GM18499 (cell line): ENCODE results near the gene CD48.
"Not testable (repeated sequence)": the region's sequence is repeated elsewhere in the genome, so short reads cannot be mapped to it uniquely, and the experiment has no call there.

Experiments
- ATAC-seq: cut with Tn5 transposase; IDR thresholded peaks from one replicate; pipeline ENCODE4 v1.9.1; 2021; ENCODE audit warnings: moderate number of reproducible peaks; ENCODE audit not compliant: insufficient read depth, unreplicated experiment

CD48 gene

DNA sequence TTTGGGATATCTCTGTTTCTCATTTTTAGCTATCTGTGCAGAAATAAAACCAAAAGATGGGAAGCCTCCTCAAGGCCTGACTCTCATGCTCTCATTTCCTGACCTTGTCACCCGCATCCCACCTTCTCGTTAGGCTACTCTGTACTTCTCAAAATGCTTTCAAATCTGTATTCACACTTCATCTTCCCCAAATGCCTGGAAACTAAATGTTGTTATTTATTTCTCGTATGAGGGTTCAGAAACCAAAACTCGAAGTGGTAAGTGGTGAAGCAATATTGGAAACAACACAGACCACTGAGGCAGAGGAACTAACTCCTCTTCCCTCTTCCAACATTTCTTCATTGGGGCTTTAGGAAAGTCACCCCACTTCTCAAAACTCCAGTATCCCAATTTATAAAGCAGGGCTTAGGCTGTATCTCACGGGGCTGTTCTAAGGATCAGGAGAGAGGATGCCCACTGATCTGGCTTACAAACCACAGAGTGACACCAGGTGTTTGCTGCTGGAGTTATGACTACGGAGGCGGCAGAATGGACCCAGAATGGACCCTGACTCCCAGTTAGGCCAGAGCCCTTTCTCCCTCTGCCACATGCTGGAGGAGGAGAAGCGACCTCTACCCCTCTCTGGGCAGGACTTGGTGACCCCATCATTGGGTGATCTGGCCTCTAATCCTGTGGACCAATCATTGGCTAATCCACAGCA, 31.0 kb upstream of the CD48 start:
- ATAC-seq: no peak

DNA sequence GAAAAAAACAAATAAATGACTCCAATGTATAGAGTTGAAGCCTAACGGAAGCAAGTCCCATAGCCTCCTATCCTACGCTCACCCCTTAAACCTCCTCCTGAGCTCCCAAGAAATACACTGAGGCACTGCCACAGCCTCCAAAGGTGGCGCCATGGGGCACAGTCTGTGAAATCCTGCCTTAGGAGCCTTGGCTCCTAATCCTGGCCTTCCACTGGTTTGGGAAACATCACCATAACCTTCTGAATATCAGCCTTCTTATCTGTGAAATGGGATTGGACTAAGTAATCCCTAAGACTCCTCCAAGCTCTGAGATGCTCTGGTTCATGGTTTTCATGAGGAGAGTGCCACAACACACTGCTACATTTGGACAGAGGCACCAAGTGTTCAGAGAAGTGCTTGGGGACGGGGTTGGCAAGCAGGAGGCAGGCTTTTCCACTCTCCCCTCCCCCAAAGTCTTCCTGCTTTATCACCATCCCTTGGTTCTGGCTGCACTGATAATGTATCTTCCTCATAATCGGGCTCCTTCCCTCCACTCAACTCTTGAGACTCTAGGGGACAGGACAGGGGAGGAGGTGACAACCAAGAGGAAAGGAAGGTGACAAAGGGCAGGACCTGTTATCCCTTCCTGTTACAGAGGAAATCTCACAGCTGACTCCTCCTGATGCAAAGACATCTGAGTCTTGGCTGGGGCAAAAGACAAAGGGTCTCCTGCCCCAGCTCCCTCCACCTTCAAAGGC, 30.2 kb upstream of the CD48 start:
- no peak for ATAC-seq

DNA sequence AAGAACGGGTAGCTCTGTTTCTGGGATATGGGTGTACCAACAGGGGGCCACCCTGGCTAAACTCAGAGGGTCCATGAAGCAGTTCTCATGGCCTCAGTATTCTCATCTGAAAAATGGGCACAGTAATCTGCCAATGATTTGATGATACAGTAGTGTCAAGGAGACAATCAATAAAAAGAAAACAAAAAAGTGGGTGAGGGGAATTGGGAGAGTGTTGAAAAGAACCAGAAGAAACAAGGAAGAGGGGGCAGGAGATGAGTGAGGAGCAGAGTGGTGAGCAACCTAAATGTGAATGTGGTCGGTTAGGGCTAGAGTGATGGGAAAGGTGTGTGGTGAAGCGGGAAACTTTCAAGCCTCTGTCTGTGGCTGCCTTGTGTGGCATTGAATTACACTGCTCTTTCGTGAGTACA, 29.5 kb upstream of the CD48 start:
- ATAC-seq: no peak

DNA sequence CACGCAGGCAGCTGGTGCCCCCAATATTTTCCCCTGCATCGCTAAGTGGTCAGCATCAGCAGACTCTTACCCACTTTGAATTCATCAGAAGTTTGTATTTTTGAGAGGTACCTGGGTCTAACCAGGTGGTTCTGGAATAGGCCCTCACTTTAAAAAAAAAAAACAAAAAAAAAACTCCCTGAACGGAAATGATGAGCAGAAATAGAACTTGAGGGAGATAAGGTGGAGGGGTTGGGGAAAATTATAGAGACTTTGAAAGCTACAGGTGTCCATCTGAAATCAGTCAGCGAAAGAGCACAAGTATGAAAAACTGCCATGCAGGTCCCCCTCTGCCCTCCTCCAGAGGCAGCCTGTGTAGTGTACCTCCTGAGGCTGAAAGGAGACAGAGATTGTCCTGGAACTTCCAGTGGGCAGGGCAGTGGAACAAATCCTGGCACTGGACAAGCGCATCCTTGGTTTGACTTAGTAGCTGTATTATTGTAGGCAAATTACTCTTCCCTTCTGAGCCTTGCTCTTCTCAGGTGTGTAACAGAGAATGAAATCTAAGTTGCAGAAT, 28.6 kb upstream of the CD48 start:
- no peak for ATAC-seq

DNA sequence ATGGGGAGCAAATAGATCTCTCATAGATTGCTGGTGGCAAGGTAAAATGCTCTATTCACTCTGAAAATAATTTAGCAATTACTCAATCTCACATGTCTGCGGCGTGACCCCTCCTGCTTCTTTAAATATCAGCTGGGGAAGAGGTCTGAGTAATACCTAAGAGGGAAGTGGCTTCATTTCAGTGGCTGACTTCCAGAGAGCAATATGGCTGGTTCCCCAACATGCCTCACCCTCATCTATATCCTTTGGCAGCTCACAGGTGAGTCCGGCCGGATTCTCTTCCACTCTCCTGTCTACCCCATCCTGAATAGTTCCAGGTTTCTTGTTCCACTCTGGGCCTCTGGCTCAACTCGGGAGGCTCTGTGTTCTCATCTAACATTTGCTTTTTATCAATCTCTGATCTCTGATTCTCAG, 27.5 kb upstream of the CD48 start, which contains the start of gene SLAMF7:
Gene SLAMF7 (plus strand): TSS at position 150 of the 414 bp plus-strand sequence. CDS start 55 bp downstream, at position 205.
- ATAC-seq: no peak

DNA sequence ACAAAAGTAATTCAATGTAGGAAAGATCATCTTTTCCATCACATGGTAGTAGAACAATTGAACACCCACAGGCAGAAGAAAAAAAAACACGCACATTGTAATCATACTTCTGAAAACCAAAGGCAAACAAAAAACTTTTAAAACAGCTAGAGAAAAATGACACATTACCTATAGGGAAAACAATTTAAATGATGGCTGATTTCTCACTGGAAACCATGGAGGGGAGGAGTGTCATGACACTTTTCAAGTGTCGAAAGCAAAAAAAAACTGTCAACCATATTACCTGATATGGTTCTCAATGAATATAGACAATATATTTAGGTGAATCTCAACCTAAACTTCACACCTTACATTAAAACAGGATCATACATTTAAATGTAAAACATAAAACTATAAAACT, 26.6 kb upstream of the CD48 start:
- no peak for ATAC-seq

DNA sequence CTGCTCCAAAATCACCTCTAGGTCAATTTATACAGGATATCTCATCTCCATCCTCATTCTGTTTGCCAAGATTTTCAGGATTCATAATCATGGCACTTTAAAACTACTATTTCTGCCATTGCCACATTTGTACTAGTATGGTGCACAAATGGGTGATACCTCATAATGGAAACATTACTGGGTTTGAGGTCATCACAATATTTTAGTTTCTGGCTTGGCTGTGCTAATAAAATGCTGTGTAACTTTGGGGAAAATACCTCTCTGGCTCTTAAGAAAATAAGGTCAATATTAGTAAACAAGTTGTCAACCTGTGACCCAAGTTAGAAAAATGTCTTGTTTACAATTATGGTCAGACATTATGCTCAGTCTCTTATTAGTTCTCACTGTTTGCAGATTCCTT, 22.7 kb upstream of the CD48 start:
- ATAC-seq: no peak

DNA sequence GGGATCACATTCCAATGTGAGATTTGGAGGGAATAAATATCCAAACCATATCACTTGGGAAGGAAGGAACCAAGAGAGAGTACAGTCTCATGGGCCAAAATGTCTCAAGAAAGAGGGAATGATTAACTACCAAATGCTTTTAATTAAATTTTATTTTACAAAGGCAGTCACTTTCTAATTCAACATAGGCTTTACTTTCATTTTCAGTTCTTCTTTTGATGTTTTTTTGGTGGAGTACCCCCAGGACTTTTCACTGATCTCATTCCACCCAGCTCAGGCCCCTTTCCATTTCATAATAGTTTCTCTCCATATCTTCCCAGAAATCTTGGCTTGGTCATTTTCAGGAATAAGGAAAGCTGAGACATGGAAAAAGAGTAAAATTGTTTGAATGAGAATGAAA, 22.3 kb upstream of the CD48 start:
- no peak for ATAC-seq

DNA sequence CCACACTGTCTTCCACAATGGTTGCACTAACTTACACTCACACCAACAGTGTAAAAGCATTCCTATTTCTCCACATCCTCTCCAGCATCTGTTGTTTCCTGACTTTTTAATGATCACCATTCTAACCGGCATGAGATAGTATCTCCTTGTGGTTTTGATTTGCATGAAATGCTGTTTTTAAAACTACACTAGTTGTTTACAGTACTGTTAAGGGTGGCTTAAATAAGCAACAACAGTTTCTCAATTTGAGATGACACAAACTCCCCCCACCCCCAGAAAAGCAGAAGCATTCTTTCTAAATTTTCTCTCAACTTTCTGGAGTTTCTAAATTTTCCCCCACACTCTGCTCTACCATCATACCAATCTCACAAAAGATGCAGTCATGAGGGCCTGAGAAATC, 20.4 kb upstream of the CD48 start:
- ATAC-seq: no peak

DNA sequence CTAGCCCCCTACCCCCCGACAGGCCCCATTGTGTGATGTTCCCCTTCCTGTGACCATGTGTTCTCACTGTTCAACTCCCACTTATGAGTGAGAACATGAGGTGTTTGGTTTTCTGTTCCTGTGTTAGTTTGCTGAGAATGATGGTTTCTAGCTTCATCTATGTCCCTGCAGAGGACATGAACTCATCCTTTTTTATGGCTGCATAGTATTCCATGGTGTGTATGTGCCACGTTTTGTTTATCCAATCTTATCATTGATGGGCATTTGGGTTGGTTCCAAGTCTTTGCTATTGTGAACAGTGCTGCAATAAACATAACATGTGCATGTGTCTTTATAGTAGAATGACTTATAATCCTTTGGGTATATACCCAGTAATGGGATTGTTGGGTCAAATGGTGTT, 19.9 kb upstream of the CD48 start:
- not testable (repeated sequence) for ATAC-seq

DNA sequence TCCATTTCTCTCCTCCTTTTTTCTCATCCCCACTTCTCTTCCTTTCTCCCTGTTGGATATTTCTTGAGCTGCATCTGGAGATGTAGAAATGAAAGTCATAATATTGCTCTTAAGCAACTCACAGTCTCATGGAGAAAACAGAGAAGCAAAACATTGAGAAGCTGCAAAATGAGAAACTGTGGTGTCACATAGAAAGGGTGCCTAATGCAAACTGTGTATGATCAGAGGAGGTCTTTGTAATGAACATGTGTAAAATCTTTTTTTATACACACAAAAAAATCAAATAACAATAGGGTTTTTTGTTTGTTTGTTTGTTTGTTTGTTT, 15.7 kb upstream of the CD48 start:
- ATAC-seq: no peak

DNA sequence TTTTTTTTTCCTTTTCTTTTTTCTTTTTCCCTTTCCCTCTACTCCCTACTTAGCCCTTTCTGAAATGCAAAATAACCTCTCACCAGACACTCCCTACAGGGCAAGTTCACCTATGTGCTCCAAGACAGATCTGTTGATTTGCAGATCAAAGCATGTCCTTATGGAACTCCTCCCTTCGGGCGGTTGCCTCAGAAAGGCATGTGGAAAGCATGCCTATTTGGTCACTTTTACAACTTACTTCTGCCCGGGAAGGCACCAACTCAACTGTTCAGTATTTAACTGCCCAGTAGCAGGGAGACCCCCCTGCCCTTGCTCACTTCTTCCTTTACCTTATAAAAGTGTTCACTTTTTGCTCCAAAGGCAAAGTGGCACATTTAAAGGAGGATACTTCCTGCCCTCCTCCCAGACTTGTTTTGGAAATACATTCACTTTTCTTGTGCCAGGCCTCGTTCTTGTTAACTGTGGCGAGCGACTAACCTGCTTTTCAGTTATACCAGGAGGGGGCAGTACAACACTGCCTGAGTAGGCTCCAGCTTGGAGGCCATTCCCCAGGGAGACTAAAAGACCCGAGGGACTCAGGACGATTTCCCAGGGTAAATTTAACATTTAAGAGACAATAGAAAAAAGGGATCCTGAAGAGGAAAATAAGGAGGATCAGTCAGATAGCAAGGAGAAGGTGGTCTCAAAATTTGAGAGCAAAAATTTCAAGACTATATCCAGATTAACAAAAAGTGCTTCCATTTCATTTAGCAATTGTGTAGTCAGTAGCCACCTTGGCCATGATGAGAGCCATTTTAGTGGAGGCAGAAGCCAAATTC, 15.1 kb upstream of the CD48 start:
- no peak for ATAC-seq

DNA sequence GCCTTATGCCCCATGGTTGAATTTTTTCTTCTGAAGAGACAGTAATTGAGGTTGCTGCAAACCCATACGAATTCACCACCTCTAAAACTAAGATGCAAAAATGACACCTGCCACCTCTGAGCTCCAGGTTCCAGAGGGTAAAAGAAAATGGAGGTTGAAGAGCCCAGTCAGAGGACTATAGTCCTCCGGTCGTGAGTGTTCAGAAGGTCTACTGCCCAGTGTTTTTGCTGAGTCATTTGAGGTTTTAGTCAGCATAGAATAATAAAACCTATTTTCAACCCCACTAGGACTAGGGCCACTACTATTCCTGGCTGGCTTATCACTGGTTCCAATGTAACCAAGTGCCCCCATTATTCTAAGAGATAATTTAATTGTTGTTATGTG, 14.5 kb upstream of the CD48 start:
- ATAC-seq: no peak

DNA sequence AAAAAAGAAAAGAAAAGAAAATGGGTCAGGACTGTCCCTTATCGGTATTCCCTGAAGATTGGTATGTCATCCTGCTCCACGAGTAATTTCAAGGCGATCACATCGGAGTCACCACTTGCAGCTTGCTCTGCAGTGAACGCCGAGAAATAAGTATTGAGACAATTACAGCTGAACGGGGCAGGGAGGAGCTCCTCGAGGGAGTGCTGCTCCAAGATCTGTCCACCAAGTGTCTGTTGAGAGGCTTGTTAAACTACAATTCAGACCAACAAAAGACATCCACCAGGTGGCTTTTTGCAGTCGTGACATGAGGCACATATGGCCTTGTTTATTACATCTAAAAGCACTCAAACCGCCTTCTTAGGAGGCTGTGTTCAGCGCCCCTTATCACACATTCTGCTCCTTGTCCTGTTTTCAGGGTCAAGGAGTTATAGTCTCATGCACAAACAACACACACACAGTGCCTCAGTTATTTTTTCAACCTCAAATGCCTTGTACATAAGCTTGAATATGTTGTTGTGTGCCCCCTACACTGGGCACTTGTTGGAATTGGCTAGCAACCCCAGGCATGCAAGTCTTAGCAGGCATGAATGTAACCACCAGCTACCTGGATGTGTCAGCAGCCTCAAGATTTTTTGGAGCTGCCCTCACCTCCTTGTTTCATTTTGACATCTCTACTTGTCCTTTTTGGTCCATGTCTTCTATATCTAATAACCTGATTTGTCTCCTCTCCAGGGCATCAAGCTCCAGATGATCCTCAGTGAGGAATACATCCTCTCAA, 13.0 kb upstream of the CD48 start:
- no peak for ATAC-seq

DNA sequence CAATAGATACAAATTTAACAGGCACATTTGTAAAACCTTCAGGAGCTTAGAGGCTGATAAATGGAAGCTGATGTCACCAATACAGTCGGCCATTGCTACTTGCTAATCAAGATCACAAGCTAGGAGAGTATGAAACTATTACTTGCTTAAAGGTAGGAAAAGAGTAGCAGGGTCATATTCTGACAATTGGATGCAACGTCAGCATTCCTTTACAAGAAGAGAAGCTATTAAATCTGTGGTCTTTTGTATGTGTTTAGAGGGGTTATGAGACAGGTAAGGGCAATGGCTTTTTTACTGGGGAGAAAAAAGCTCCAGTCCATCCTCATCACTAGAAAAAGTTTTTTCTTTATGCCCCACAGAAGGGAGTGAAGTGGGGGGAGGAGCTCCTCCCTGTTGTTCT, 11.7 kb upstream of the CD48 start:
- no peak for ATAC-seq

DNA sequence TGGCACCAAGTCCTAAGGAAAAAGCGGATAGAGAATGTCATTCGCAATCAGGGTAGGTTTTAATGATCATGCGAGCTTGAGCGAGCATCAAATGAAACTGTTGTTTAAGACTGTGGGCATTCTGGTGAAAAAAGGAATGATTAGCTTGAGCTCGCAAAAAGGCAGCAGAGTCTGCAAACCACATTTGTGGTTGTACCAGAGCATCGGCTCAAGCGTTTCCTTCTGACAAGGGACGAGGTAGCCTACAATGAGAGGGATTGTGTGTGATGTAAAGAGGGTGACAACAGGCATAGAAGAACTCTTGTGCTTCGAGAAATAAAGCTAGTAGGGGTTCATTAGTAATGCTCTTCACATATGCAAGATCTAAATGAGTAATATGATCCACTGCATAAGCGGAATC, 11.1 kb upstream of the CD48 start:
- ATAC-seq: no peak

DNA sequence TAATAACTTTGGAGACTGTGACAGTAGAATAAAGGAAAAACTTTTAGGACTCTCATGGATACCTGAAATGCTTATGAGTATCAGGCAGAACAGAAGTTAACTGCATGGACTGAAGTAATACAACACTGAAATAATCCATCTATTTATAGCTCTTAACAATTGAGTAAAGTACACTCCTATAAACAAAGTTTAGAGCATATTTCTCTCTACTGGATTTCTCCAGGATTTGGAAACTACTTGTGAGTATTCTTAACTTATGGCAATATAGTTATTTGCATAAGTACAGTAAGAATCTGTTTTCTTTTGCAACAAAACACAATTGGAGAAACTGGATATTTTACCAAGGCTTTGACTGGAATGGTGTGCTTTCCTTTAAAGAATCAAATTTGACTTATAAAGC, 9.9 kb upstream of the CD48 start:
- no peak for ATAC-seq

DNA sequence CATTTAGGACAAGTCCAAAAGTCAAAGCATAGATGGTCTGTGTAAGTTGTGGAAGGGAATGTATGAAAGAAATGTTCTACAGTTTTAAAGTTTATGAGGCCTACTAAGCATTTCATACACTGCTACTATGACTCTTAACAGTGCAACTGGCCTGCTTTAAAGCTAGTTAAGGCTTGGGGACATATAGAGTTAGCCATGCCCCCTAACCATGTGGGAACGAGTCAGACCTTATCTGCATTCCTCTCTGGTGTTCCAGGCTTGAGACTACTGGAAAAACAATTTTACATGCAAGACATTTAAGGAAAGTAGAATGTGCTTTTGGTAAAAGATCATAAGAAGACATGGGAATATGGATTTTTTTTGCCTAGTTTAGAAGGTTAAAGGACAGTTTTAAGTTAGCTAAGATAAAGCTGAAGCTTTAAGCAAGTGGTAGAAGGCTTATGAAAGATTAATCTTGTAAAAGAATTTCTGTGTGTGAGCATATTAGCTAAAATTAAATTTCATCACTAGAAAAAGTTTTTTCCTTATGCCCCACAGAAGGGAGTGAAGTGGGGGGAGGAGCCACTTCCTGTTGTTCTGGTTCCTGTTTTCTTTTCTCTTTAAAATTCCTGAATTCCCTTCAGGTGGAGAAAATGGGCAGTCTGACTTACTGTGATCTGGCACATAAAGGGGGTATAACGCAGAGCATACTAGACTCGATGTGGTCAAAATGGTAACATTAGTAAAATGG, 8.9 kb upstream of the CD48 start:
- ATAC-seq: no peak

DNA sequence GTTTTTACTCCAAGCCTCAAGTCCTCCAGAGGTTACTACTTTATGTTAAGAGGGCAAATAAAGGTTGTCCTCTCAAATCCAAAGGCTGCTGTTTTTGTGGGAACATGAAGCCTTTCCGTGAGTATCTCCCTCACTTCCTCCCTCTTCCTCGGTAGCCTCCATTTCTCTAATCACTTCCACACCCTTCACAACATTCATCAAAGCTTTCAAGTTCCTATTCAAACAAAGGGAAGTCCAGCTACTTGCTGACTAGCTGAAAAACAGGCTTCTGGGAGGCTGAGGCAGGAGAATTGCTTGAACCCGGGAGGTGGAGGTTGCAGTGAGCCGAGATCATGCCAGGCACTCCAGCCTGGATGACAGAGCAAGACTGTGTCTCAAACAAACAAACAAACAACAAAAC, 6.6 kb upstream of the CD48 start:
- no peak for ATAC-seq

DNA sequence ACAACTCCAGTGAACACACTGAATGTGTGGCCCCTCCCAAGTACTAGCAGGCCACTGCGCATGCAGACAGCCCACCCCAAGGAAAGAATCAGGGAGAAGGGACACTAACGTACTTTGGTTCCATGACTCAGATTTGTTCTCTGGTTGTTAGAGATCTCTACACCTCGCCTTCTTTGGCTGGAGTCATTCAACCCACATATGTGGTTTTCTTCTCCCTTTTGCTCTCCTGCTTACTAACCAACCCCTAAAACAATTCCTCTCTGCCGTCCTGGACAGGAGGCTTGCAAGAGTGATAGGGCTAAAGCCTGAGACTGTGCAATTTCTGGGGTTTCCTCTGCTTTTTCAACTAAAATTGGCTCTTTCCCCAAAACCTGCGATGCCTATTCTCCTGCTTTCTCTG, 5.7 kb upstream of the CD48 start:
- no peak for ATAC-seq
